Measurements from ENCODE around the gene EP400. TPM values are rescaled to one million over a fixed set of nuclear protein-coding genes. Genes with fewer than 3 reads are reported as not detected.

EP400 gene
- total RNA-seq, 4 donors from 2014 or later: 20.5 to 33.7 (median 23.4) TPM

DNA sequence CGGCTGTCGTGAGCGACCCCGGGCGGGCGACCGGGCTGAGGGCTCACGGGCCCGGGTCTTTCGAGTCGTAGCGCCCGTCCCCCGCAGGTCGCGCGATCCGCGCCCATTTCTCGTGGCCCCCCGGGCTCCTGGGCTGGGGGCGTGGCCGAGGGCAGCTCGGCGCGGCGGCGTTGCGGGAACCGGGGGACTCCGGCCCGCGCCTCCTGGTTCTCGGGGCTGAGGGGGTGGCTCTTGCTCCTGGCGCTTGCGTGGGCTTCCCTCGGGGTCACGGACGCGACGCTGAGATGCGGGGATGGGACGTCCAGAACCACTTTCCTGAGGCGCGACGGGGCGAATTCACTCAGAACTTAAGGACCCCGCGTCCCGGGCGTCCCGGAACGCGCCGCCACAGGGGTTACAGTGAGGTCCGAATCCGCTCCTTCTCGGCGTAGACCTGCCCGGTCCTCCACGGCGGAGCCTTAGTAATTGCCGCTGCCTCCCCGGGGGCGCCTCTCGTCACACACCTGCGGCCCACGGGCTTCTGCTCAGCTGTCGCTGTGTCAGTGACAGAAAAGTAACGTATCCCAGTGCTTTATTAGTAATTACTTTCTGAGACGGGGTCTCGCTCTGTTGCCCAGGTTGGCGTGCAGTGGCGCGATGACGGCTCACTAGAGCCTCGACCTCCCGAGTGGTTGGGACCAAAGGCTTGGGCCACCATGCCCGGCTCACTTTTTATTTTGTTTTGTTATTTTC is 606 bp downstream of the EP400 start:
- TF ChIP-seq, protein P1, sequence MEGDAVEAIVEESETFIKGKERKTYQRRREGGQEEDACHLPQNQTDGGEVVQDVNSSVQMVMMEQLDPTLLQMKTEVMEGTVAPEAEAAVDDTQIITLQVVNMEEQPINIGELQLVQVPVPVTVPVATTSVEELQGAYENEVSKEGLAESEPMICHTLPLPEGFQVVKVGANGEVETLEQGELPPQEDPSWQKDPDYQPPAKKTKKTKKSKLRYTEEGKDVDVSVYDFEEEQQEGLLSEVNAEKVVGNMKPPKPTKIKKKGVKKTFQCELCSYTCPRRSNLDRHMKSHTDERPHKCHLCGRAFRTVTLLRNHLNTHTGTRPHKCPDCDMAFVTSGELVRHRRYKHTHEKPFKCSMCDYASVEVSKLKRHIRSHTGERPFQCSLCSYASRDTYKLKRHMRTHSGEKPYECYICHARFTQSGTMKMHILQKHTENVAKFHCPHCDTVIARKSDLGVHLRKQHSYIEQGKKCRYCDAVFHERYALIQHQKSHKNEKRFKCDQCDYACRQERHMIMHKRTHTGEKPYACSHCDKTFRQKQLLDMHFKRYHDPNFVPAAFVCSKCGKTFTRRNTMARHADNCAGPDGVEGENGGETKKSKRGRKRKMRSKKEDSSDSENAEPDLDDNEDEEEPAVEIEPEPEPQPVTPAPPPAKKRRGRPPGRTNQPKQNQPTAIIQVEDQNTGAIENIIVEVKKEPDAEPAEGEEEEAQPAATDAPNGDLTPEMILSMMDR (IDR thresholded peaks at IDR 0.05; ENCODE audit: low read depth): no peak

DNA sequence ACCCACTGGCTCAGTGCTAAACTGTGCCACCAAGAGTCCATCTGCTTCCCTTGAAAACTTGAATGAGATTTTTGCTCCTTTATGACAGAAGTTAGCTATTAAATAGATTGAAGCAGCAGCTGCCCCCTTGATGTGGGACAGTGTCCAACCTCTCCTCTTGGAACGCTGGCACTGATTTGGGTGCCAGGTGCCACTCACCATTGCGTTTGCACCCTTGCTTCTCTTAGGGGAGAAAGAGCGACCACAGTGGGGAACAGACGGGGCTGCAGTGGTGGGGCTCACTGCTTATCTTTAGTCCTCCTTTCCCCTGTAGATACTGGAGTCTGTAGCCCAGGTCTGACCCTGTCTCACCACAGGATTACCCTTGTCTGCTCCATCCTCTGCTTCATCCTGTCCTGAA is 9.4 kb downstream of the EP400 start:
- TF ChIP-seq, protein P1 (IDR thresholded peaks at IDR 0.05; ENCODE audit: low read depth): no peak

GRCh38 chr12:131959641-131960589 is 10.2 kb downstream of the EP400 start:
- TF ChIP-seq, protein P1 (IDR thresholded peaks at IDR 0.05; ENCODE audit: low read depth): no peak

- TF ChIP-seq, protein P1 (IDR thresholded peaks at IDR 0.05; ENCODE audit: low read depth): no peak
Observed at GRCh38 chr12:131962069-131962468, 12.3 kb downstream of the EP400 start.

GRCh38 chr12:131963381-131963780 is 13.6 kb downstream of the EP400 start:
- TF ChIP-seq, protein P1 (IDR thresholded peaks at IDR 0.05; ENCODE audit: low read depth): no peak

- TF ChIP-seq, protein P1 (IDR thresholded peaks at IDR 0.05; ENCODE audit: low read depth): no peak
Observed at GRCh38 chr12:131965073-131965472, 15.3 kb downstream of the EP400 start.

DNA sequence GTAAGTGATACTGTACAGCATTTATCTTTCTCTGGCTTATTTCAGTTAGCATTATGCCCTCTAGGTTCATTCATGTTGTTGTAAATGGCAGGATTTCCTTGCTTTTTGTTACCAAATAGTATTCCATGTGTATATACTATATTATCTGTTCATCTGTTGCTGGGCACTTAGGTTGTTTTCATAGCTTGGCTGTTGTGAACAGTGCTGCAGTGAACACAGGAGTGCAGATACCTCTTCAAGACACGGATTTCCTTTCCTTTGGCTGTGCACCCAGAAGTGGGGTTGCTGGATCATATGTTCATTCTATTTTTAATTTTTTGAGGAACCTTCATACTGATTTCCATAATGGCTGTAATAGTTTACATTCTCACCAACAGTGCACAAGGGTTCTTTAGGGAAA is 21.5 kb downstream of the EP400 start:
- TF ChIP-seq, protein P1 (IDR thresholded peaks at IDR 0.05; ENCODE audit: low read depth): no peak
